ENCODE measurements around the gene CDK11B.
"Not testable (repeated sequence)": the region's sequence is repeated elsewhere in the genome, so short reads cannot be mapped to it uniquely, and the experiment has no call there.

Gene CDK11B

DNA sequence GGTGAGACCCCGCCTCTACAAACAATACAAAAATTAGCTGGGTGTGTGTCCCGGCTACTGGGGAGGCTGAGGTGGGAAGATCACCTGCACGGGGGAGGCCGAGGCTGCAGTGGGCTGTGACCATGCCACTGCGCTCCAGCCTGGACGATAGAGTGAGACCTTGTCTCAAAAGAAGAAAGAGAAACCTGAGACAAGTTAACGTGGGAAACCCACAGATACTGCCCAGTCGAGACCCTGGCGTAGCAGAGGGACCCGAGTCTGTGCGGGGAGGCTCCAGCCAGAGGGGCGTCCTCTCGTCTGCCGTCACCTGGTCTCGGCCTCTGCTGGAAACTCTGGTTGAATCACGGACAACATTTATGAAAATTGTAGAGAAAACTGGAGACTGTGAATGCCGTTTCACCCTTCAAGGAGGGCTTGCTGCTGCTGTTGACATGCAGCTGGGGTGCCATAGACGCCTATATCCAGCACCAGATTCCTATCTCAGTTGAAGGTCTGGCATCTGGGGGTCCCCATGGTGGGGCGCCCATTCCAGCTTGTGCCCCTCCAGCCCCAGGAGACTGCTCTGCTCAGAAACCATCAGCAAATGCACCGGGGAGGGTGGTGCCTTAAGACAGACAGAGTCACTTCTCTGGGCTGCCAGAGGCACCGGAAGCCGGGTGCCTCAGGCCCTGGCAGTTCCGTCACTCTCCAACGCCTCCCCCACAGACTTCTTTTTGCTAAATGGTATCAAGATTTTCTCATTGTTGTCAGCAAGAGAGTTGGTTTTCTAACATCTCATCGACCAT lies 13.6 kb upstream of the CDK11B start:
- no peaks in the 10 kb centered on the region for H3K4me1 ChIP-seq (ENCODE audit: insufficient read depth, low read length)
- H3K9ac ChIP-seq (ENCODE audit: low read depth, low read length): no peak overlapping the region
- no peaks in the 10 kb centered on the region for H3K9me3 ChIP-seq (ENCODE audit: control insufficient read depth, insufficient read depth, low read length)
- 0 out of 2 replicates have a peak, but pooled peaks cover 5% of the 10 kb centered on the region for H3K36me3 ChIP-seq (ENCODE audit: insufficient read depth, low read length)

GRCh38 chr1:1671365-1672119 lies 12.7 kb upstream of the CDK11B start:
- H3K4me1 ChIP-seq (ENCODE audit: insufficient read depth, low read length): no peaks in the 10 kb centered on the region
- no peak overlapping the region for H3K9ac ChIP-seq (ENCODE audit: low read depth, low read length)
- H3K9me3 ChIP-seq (ENCODE audit: control insufficient read depth, insufficient read depth, low read length): no peaks in the 10 kb centered on the region
- 0 out of 2 replicates have a peak, but pooled peaks cover 5% of the 10 kb centered on the region for H3K36me3 ChIP-seq (ENCODE audit: insufficient read depth, low read length)

DNA sequence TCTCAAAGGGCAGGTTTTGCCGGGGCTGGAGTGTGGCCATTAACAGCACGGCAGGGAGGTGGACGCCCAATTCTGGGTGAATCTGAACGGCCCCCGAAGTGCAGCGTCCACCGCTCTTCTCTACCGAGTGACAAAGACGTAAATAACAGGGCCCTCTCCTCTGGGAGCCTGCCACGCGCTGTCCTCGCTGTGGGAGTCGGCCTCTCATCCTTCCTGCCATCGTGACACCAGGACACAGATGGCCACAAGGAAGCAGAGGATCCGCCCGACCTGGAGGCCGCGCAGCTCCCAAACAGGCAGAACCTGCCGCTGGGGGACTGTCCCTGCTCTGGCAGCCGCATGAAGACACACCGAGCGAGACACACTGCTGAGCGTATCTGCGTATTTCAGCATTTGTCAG lies 12.1 kb upstream of the CDK11B start:
- Histone ChIP-seq H3K36me3 (ENCODE audit: insufficient read depth, low read length) (peaks cover 5% of the 10 kb centered on the region; the same call in 1 of the 2 replicates), H3K9ac (ENCODE audit: low read depth, low read length) (no peak overlapping the region), H3K4me1 (ENCODE audit: insufficient read depth, low read length) (no peaks in the 10 kb centered on the region), H3K9me3 (ENCODE audit: control insufficient read depth, insufficient read depth, low read length) (no peaks in the 10 kb centered on the region)

- Histone ChIP-seq H3K9me3 (ENCODE audit: control insufficient read depth, insufficient read depth, low read length) (no peaks in the 10 kb centered on the region), H3K9ac (ENCODE audit: low read depth, low read length) (no peak overlapping the region), H3K36me3 (ENCODE audit: insufficient read depth, low read length) (peaks cover 10% of the 10 kb centered on the region), H3K4me1 (ENCODE audit: insufficient read depth, low read length) (no peaks in the 10 kb centered on the region)
Observed at GRCh38 chr1:1669468-1670440, 10.9 kb upstream of the CDK11B start.

DNA sequence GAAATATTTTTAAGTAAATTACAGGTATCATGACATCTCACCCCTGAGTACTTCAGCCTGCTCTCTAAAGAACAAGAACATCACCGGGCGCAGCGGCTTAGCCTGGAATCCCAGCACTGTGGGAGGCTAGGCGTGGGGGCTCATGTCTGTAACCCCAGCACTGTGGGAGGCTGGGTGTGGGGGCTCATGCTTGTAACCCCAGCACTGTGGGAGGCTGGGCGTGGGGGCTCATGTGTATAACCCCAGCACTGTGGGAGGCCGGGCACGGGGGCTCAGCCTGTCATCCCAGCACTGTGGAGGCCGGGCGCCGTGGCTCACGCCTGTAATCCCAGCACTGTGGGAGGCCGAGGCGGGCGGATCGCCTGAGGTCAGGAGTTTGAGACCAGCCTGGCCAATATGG lies 7.7 kb upstream of the CDK11B start:
- Histone ChIP-seq H3K4me1 (ENCODE audit: insufficient read depth, low read length) (no peaks in the 10 kb centered on the region), H3K9me3 (ENCODE audit: control insufficient read depth, insufficient read depth, low read length) (no peaks in the 10 kb centered on the region), H3K36me3 (ENCODE audit: insufficient read depth, low read length) (peaks cover 10% of the 10 kb centered on the region), H3K9ac (ENCODE audit: low read depth, low read length) (no peak overlapping the region)

GRCh38 chr1:1665815-1666251 lies 7.0 kb upstream of the CDK11B start:
- no peaks in the 10 kb centered on the region for H3K4me1 ChIP-seq (ENCODE audit: insufficient read depth, low read length)
- no peaks in the 10 kb centered on the region for H3K9me3 ChIP-seq (ENCODE audit: control insufficient read depth, insufficient read depth, low read length)
- H3K36me3 ChIP-seq (ENCODE audit: insufficient read depth, low read length): peaks cover 10% of the 10 kb centered on the region
- H3K9ac ChIP-seq (ENCODE audit: low read depth, low read length): no peak overlapping the region

DNA sequence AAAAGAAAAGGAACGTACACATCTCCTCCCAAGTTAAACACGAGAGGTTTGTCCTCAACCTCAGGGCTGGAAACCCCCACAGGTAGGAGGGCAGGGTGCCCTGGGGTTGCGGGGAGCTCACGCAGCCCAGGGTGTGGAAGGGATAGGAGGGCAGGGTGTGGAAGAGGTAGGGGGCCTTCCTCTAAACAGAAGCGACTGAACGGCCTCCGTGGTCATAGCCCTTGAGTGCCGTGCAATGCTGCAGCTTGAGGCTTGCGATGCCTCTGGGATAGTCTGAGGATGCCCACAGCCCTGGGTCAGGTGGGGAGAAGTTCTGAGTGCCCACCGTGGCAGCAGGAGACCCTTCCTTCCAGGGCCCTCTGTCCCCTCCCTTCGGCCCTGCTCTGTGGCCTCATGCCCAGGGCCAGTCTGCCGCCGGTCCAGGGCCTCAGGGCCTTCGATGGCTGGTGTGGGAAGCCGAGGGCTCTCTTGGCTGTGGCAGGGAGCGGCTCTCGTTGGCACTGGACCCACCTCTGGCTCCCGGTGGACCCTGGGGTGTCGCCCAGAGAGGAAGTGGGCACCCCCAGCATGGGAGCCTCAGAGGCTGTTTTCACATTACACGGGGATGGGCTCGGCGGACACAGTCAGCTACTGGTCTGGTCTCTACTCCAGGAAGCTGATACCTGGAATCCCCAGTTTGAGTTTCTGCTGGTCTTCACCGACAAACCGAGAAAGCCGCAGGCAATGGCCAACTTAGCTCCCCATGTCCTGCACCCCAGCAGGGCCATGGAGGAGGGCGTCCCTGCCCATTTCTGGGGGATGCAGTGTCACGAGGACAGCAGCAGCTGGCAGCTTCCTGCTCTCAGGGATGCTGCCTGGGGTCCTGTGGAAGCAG lies 6.4 kb upstream of the CDK11B start:
- H3K36me3 ChIP-seq (ENCODE audit: insufficient read depth, low read length): peaks cover 10% of the 10 kb centered on the region
- no peak overlapping the region for H3K9ac ChIP-seq (ENCODE audit: low read depth, low read length)
- H3K4me1 ChIP-seq (ENCODE audit: insufficient read depth, low read length): no peaks in the 10 kb centered on the region
- no peaks in the 10 kb centered on the region for H3K9me3 ChIP-seq (ENCODE audit: control insufficient read depth, insufficient read depth, low read length)

GRCh38 chr1:1664318-1664717 lies 5.5 kb upstream of the CDK11B start:
- not testable (repeated sequence) for H3K9me3 ChIP-seq (ENCODE audit: control insufficient read depth, insufficient read depth, low read length); H3K36me3 ChIP-seq (ENCODE audit: insufficient read depth, low read length); H3K9ac ChIP-seq (ENCODE audit: low read depth, low read length); H3K4me1 ChIP-seq (ENCODE audit: insufficient read depth, low read length)

- H3K4me1 ChIP-seq (ENCODE audit: insufficient read depth, low read length); H3K9ac ChIP-seq (ENCODE audit: low read depth, low read length); H3K36me3 ChIP-seq (ENCODE audit: insufficient read depth, low read length); H3K9me3 ChIP-seq (ENCODE audit: control insufficient read depth, insufficient read depth, low read length): not testable (repeated sequence)
Observed at GRCh38 chr1:1662830-1663560, 4.2 kb upstream of the CDK11B start.

GRCh38 chr1:1662392-1662791 lies 3.6 kb upstream of the CDK11B start:
- not testable (repeated sequence) for H3K9me3 ChIP-seq (ENCODE audit: control insufficient read depth, insufficient read depth, low read length); H3K4me1 ChIP-seq (ENCODE audit: insufficient read depth, low read length); H3K36me3 ChIP-seq (ENCODE audit: insufficient read depth, low read length); H3K9ac ChIP-seq (ENCODE audit: low read depth, low read length)

GRCh38 chr1:1648265-1648664 lies 10.5 kb downstream of the CDK11B start:
- not testable (repeated sequence) for H3K9me3 ChIP-seq (ENCODE audit: control insufficient read depth, insufficient read depth, low read length); H3K9ac ChIP-seq (ENCODE audit: low read depth, low read length); H3K4me1 ChIP-seq (ENCODE audit: insufficient read depth, low read length)
- H3K36me3 ChIP-seq (ENCODE audit: insufficient read depth, low read length): peaks cover 15% of the 10 kb centered on the region

GRCh38 chr1:1647567-1648241 lies 11.1 kb downstream of the CDK11B start:
- H3K4me1 ChIP-seq (ENCODE audit: insufficient read depth, low read length); H3K9me3 ChIP-seq (ENCODE audit: control insufficient read depth, insufficient read depth, low read length); H3K9ac ChIP-seq (ENCODE audit: low read depth, low read length): not testable (repeated sequence)
- peaks cover 15% of the 10 kb centered on the region for H3K36me3 ChIP-seq (ENCODE audit: insufficient read depth, low read length)

DNA sequence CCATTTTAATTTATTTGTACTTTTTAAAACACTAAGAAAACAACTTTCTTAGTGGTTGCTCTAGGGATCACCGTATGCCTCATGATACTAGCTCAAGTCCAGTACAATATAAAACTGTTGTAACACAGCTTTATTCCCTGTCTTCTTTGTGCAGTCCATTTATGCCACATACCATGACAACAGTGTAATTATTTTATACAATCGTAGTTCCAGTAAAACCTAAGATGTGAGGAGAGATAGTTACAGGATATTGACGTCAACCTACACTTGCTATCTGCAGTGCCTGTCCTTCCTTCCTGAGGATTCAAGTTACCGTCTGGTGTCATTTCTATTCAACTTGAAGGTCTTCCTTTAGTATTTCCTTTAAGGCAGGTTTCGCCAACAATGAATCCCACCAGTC lies 12.5 kb downstream of the CDK11B start:
- H3K9ac ChIP-seq (ENCODE audit: low read depth, low read length); H3K9me3 ChIP-seq (ENCODE audit: control insufficient read depth, insufficient read depth, low read length); H3K4me1 ChIP-seq (ENCODE audit: insufficient read depth, low read length); H3K36me3 ChIP-seq (ENCODE audit: insufficient read depth, low read length): not testable (repeated sequence)

Measured in ES-I3 (cell line).